Breast epithelium (tissue), 4 donors: ENCODE measurements around the gene RNF25. TPM values are rescaled to one million over a fixed set of nuclear protein-coding genes. Genes with fewer than 3 reads are reported as not detected.
A peak's percentile ranks its signal among the peaks of the same experiment; 100 is the strongest.

Experiments
- DNase-seq, 2 donors: peaks; one replicate each; pipeline ENCODE4 v3.0.0-alpha.2; 2019; ENCODE audit warnings: low spot score in 2 of 2
- H3K27ac ChIP-seq, 2 donors: fragments of 200-600 bp; sonication (generic) in 1 of 2; one replicate each; pipeline ENCODE4 v1.5.1; 2016 to 2019; ENCODE audit warnings: mild to moderate bottlenecking in 1 of 2
- H3K27me3 ChIP-seq, 2 donors: fragments of 200-600 bp; sonication (generic) in 1 of 2; one replicate each; pipeline versions ENCODE4 v1.5.1 to v1.6.0; 2017 to 2019; ENCODE audit warnings: control low read depth in 1 of 2, mild to moderate bottlenecking in 1 of 2
- H3K36me3 ChIP-seq: fragments of 200-600 bp; one replicate; pipeline ENCODE4 v1.5.1; 2019
- H3K4me1 ChIP-seq, 2 donors: fragments of 200-600 bp; sonication (generic); one replicate each; pipeline ENCODE4 v1.5.1; 2016 to 2019; ENCODE audit warnings: control low read depth in 1 of 2
- H3K4me3 ChIP-seq, 3 donors: fragments of 200-600 bp; sonication (generic); 1 replicate in 2 of 3; 2 replicates in 1 of 3; pipeline ENCODE4 v1.5.1; 2016 to 2019; ENCODE audit warnings: mild to moderate bottlenecking in 3 of 3, moderate library complexity in 2 of 3
- H3K9me3 ChIP-seq, 2 donors: fragments of 200-600 bp; sonication (generic) in 1 of 2; one replicate each; pipeline ENCODE4 v1.5.1; 2016 to 2019; ENCODE audit warnings: control low read depth in 1 of 2
- POLR2A ChIP-seq: fragments of 450-650 bp; IDR thresholded peaks from one replicate; pipeline ENCODE4 v1.6.1; 2016; ENCODE audit warnings: antibody characterized with exemption, mild to moderate bottlenecking, moderate library complexity
- POLR2AphosphoS5 ChIP-seq, 3 donors: sonication (generic); formaldehyde crosslinking; IDR thresholded peaks; one replicate each; pipeline ENCODE4 v1.6.1; 2017; ENCODE audit warnings: antibody characterized with exemption in 3 of 3
- intact Hi-C: fragments of 100-400 bp; cut with DNase I; formaldehyde crosslinking; loops from one replicate; pipeline ENCODE4 v1.15.1; 2023; ENCODE audit warnings: low total_unique reads
- total RNA-seq, 3 donors: library from RNA; depleted of rRNA; stranded (reverse); fragments of >200 nt; gene quantifications; one replicate each; pipeline ENCODE4 v1.1.0, GENCODE V29; 2016
- TF ChIP-seq, protein P1 (sequence below), 3 donors: fragments of 450-650 bp; IDR thresholded peaks; one replicate each; pipeline ENCODE4 v1.5.1; 2016 to 2017; ENCODE audit warnings: antibody characterized with exemption in 3 of 3, mild to moderate bottlenecking in 3 of 3, moderate library complexity in 3 of 3

The RNF25 gene, protein sequence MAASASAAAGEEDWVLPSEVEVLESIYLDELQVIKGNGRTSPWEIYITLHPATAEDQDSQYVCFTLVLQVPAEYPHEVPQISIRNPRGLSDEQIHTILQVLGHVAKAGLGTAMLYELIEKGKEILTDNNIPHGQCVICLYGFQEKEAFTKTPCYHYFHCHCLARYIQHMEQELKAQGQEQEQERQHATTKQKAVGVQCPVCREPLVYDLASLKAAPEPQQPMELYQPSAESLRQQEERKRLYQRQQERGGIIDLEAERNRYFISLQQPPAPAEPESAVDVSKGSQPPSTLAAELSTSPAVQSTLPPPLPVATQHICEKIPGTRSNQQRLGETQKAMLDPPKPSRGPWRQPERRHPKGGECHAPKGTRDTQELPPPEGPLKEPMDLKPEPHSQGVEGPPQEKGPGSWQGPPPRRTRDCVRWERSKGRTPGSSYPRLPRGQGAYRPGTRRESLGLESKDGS
- 10 to 100 TPM; 22.7 to 25.9 (median 23.0) TPM for total RNA-seq

GRCh38 chr2:218671654-218672566, at the start of gene RNF25, which contains the start of gene STK36:
TSS of gene RNF25 (minus strand) at chr2:218672002. CDS start at chr2:218671970, 32 bp downstream.
TSS of gene STK36 (plus strand) at chr2:218672086. CDS start at chr2:218672830, 744 bp downstream.
- TF ChIP-seq, protein P1, sequence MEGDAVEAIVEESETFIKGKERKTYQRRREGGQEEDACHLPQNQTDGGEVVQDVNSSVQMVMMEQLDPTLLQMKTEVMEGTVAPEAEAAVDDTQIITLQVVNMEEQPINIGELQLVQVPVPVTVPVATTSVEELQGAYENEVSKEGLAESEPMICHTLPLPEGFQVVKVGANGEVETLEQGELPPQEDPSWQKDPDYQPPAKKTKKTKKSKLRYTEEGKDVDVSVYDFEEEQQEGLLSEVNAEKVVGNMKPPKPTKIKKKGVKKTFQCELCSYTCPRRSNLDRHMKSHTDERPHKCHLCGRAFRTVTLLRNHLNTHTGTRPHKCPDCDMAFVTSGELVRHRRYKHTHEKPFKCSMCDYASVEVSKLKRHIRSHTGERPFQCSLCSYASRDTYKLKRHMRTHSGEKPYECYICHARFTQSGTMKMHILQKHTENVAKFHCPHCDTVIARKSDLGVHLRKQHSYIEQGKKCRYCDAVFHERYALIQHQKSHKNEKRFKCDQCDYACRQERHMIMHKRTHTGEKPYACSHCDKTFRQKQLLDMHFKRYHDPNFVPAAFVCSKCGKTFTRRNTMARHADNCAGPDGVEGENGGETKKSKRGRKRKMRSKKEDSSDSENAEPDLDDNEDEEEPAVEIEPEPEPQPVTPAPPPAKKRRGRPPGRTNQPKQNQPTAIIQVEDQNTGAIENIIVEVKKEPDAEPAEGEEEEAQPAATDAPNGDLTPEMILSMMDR (IDR thresholded peaks at IDR 0.05), result no peak
- TF ChIP-seq POLR2AphosphoS5 (IDR thresholded peaks at IDR 0.05) (peak; percentile 55 to 75 (median 64)), POLR2A (peak; percentile 45)
- H3K27me3 ChIP-seq, result no peaks in the 10 kb centered on the region
- H3K27ac ChIP-seq, result peak within 1 kb of the TSS; percentile 85 to 87
- peak; percentile 56 to 65 for DNase-seq
- intact Hi-C loops, result no loop called here
- H3K9me3 ChIP-seq, result no peaks in the 10 kb centered on the region
- H3K4me3 ChIP-seq, result peak within 1 kb of the TSS; percentile 58 to 82 (median 80)
- peaks cover 2 to 5% of the 10 kb centered on the region in 2 donors for H3K4me1 ChIP-seq
- peaks cover 9% of the 10 kb centered on the region for H3K36me3 ChIP-seq

GRCh38 chr2:218721488-218721887, 49.7 kb upstream of the RNF25 start:
- Histone ChIP-seq H3K4me3 (no peak overlapping the region), H3K27ac (no peak overlapping the region), H3K9me3 (peaks cover 4 to 12% of the 10 kb centered on the region in 2 donors), H3K4me1 (no peaks in the 10 kb centered on the region), H3K27me3 (no peaks in the 10 kb centered on the region), H3K36me3 (no peaks in the 10 kb centered on the region)
- TF ChIP-seq POLR2AphosphoS5 (IDR thresholded peaks at IDR 0.05) (no peak), POLR2A (no peak)
- TF ChIP-seq, protein P1 (IDR thresholded peaks at IDR 0.05), result no peak
- DNase-seq, result no peak
- intact Hi-C loops, result no loop called here

DNA sequence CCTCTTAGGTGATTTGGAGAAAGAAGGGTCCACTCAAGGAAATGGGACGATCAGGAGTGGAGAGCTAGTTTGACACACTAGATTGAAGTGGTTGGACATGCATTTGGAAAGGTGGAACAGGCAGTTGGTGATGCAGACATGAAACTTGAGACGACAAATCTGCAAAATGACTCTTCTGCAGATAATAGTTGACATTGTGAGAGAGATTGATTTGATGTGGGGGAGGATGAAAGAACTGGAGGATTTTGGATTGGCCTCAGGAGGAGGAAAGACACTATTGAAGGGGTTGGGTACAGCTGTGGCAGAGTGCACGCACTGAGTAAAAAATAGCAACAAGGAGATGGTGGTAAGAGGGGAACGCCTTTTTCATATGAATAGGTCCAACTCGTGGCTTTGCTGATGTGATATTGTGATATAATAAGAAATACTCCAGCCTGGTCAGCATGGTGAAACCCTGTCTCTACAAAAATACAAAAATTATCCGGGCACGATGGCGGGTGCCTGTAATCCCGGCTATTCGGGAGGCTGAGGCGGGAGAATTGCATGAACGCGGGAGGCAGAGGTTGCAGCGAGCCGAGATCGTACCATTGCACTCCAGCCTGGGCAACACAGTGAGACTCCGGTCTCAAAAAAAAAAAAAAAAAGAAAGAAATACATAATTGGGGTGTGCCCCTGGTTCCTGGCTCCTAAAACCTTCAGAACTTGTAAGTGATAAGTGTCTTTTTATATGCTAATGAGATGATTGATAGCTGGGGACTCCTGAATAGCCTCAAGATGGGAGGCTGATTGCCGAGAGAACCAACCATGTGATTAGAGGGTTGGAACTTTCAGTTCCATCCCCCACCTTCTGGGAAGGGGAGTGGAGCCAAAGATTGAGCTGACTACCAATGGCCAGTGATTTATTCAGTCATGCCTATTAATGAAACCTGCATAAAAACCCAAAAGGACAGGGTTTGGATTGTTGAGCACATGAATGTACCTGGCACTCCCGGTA, 48.5 kb upstream of the RNF25 start:
- Histone ChIP-seq H3K27ac (no peak overlapping the region), H3K36me3 (no peaks in the 10 kb centered on the region), H3K9me3 (peaks cover 0 to under 1% of the 10 kb centered on the region in 2 donors), H3K4me1 (no peaks in the 10 kb centered on the region), H3K4me3 (no peak overlapping the region), H3K27me3 (no peaks in the 10 kb centered on the region)
- intact Hi-C loops, result no loop called here
- DNase-seq, result peak in 1 of 2 donors; percentile 11
- TF ChIP-seq POLR2AphosphoS5 (IDR thresholded peaks at IDR 0.05) (no peak), POLR2A (no peak)
- TF ChIP-seq, protein P1 (IDR thresholded peaks at IDR 0.05), result no peak

DNA sequence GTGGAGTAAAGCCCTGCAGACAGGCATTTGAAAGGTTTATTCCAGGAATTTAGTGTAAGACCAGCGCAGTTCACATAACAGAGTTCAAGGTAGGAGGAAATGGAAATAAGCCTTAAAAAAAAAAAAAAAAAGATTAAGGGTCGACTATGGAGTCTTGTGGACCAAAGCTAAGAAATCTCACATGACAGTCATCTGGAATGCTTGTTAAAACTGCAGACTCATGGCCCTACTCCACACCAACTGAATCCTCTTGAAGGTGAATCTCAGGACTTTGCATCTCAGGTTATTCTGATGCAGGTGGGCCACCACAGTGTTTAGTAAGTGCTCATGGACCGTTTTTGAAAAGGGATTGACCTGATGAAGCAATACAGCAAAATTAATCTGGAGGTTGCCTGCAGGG, 47.7 kb upstream of the RNF25 start:
- no peak for DNase-seq
- no peaks in the 10 kb centered on the region for H3K4me1 ChIP-seq
- H3K27me3 ChIP-seq, result no peaks in the 10 kb centered on the region
- intact Hi-C loops, result loop anchor here (10.0 kb wide), 1 partner anchor 115 kb away; the partner anchor contains the start of gene PRKAG3
- no peak for TF ChIP-seq POLR2A
- TF ChIP-seq POLR2AphosphoS5 (IDR thresholded peaks at IDR 0.05), result no peak
- TF ChIP-seq, protein P1 (IDR thresholded peaks at IDR 0.05), result no peak
- H3K4me3 ChIP-seq, result no peak overlapping the region
- no peaks in the 10 kb centered on the region for H3K9me3 ChIP-seq
- H3K27ac ChIP-seq, result no peak overlapping the region
- H3K36me3 ChIP-seq, result no peaks in the 10 kb centered on the region
